SKM-1 treated with dmso at 0.1 percent for 144 hours (cell line): ENCODE results near the gene TGFBR2.

Source experiments
- DNase-seq: peaks from one replicate; lab custom pipeline; 2025; ENCODE audit not compliant: unreplicated experiment; lab: John Stamatoyannopoulos, UW

Gene TGFBR2

DNA sequence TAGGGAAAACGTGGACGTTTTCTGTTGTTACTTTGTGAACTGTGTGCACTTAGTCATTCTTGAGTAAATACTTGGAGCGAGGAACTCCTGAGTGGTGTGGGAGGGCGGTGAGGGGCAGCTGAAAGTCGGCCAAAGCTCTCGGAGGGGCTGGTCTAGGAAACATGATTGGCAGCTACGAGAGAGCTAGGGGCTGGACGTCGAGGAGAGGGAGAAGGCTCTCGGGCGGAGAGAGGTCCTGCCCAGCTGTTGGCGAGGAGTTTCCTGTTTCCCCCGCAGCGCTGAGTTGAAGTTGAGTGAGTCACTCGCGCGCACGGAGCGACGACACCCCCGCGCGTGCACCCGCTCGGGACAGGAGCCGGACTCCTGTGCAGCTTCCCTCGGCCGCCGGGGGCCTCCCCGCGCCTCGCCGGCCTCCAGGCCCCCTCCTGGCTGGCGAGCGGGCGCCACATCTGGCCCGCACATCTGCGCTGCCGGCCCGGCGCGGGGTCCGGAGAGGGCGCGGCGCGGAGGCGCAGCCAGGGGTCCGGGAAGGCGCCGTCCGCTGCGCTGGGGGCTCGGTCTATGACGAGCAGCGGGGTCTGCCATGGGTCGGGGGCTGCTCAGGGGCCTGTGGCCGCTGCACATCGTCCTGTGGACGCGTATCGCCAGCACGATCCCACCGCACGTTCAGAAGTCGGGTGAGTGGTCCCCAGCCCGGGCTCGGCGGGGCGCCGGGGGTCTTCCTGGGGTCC, at the start of gene TGFBR2:
TSS of gene TGFBR2 (plus strand) at position 301 of the 731 bp plus-strand sequence. CDS start at position 584, 283 bp downstream.
- DNase-seq = peak; percentile 93

DNA sequence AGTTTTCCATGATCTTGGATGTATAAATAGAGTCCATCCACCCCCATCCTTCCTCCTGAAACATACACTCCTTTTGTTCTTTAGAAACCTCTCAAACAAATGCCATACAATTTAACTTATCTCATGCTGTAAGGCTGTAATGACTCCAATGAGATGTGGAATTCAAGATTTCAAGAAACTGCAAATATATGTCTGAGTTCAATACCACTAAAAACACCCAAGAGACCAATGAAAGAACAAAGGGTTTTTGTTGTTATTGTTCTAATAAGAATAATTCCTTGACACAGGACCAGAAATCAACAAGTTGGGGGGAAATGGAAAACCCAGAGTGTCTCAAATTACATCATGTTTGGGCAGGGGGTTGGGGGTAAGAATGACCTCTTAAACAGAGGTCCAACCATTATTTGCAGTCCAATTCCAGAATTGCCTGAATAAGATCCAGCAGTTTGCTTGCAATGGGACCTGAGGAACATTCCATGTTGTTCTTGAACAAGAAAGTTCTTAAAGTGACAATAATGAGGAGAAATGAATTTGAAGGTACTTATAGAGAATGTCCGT, 48.6 kb upstream of the TGFBR2 start:
- DNase-seq = no peak

DNA sequence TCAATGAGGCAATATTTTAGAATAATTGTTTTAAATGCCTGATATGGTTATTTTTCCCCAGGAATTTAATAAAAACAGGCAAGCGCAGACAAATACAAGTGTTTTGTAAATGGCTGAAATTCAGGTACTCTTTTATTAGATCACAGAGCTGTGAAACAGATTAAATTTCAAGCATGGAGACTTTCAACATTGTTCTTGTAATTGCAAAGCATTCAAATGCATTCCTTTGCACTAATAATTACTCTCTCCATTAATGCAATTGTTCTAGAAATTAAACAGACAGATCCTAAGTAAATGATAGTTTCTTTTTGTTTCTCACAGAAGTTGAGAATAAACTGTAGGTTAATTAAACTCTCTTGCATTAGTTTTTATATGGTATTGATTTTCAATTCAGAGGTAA, 42.4 kb upstream of the TGFBR2 start:
- DNase-seq = no peak

DNA sequence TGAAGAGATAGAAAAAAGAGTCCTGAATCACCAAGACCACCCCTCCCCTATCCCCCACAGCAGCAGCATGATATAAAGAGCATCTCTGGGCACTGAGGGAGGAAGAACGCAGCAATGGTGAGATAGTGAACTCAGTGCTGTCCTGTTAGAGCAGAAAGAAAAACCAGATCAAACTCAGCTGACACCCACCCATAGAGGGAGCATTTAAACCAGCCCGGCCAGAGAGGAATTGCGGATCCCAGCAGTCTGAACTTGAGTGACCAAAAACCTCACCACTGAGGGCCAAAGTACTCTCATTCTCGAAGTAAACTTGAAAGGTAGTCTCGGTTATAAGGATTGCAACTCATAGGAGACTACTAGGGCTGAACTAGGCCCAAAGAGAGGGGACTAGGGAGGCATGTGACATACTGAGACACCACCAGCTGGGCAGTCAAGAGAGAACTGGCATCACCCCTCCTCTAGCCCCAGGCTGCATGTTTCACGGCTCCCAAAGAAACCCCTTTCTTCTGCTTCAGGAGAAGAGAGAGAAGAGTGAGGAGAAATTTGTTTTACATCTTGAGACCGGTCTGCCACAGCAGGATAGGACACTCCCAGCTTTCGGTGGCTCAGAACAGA, 39.2 kb upstream of the TGFBR2 start:
- no peak for DNase-seq

DNA sequence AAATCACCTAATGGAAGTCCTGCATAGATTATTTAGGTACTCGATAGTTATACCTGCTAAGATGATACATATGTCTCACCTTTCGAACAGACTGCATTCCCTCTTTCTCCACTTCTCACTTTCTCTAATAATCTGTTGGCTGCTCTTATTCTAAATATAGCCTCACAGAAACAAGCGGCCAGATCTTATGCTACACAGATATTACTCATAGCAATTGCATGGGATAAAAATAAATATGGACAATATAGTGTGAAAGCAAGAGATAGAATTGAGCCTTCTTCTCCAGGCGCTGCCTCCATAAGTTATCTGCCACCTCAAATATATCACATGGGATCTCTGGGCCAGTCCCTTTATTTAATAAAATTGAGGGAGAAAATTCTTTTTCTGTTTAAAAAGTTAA, 29.5 kb upstream of the TGFBR2 start:
- DNase-seq = no peak

DNA sequence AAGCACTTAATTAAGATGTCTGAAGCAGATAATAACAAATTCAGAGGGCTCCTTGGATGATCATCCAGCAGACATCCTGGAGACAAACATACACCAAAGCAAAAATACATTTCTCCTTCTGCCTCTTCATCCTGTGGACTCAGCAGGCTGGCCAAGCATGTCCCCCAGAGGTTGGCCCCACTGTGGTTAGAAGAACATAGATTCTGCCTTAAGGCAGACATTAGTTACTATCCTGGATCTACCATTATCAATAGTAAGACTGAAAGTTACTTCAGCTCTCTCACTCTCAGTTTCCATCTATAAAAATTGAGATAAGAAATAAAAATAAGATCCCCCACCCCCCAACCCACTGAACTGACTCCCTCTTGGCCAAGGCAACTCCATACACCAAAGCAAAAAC, 28.6 kb upstream of the TGFBR2 start:
- no peak for DNase-seq

DNA sequence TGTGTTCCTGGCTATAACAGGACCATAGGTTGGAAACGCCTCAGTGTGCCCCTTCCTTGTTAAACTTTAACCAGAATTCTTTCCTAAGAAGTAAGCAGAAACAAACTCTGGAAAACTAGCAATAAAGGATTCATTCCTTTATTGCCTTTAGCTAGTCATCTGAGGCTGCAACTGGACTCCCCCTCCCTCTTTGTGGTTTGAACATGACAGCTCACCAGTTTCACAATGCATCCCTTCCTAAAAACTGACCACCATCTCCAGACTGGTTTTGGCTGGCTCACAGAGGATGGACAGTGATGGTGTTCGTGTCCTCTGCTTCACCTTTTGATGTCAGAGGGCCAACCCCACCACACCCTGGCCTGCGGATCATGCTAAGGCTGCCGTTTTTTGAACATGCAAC, 27.9 kb upstream of the TGFBR2 start:
- DNase-seq = peak; percentile 7

DNA sequence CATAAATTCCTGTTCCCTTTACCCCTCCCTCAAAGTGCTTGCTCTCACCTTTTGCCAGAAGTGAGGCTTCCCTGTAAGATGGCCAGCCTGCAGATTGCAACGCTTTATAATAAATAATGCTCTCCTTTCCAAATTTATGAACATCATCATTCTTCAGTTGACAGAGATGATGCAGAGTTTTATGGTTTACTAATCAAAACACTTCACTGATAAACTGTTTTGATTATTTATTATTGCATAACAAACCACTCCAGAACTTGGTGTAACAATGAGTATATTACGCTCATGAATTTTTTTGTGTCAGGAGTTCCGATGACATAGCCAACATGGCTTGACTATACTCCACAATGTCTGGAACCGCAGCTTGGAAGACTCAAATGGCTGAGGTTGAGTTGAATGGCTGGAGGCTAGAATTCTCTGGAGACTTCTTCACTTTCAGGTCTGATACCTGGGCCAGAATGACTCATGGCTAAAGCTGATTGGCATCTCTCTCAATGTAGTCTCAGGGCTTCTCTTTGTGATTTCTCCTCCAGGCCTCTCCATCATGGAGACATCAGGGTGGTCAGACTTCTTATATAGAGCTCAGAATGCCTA, 27.3 kb upstream of the TGFBR2 start:
- no peak for DNase-seq

DNA sequence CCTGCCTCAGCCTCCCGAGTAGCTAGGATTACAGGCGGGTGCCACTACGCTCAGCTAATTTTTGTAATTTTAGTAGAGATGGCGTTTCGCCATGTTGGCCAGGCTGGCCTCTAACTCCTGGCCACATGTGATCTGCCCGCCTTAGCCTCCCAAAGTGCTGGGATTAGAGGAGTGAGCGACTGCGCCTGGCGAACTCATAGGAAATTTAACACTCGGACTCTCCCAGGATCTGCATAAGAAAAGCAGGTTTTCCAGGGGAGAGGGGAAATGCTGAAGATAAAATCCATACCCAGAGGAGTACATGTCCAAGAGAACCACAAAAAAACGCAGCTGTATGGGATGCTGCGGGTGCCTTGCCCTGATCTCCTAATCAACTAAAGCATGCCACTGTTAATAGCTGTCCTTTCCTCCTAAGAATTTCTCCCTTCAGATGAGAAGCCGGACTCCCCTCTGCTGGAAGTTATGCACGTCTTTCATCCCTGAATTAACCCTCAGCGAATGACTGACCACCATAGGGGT, 25.3 kb upstream of the TGFBR2 start:
- no peak for DNase-seq

DNA sequence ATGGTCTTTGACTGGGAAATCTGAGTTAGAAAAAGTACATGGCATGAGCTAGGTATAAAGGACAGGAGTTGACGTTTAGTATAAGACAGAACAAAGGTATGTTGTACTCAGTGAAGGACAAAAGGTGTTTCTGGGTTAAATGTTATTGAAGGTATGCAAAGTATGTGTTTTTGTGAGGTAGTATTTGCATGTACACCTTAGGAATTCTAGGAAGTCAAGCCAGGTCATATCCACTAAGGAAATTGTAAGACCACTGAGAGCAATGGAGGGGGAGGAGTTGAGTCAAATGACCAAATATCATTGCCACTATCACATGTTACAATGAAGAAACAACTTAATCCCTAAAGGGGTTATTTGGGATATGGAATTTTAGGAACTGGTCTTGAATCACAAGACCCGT, 24.4 kb upstream of the TGFBR2 start:
- no peak for DNase-seq

DNA sequence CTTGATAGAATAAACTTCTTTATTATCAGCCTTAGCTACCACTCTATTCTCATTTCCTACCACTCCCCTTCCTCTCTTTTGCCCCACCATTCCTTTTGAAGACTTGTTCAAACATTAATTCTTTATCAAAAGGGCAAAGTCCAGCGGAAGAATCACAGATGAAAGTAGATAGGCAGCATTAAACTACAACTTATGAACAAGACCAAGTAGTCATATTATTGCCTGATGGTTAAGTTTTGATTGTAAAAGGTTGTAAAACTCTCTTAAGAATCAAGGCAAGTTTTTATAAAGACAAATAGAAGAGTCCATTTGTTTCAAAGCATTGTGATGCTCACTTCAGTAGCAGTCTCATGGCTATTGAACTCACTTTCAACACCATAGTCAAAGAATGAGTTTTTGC, 22.4 kb upstream of the TGFBR2 start:
- DNase-seq = no peak

DNA sequence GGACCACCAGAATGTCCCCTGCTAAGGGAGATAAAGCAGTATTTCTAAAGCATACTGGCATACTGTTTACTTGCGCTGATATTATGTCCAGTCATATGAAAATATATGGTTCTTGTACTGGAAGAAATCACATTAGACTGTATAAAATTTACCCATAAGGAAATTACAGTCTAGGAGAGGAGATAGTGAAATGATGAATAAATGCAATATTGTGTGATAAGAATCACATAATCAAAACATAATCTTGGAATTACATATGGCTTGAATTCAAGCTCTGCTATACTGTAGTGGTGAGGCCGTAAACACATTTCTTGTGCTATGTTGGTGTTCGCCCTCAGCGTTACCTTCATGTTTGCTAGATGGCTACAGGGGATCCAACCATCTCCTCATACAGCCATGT, 20.7 kb upstream of the TGFBR2 start:
- no peak for DNase-seq

DNA sequence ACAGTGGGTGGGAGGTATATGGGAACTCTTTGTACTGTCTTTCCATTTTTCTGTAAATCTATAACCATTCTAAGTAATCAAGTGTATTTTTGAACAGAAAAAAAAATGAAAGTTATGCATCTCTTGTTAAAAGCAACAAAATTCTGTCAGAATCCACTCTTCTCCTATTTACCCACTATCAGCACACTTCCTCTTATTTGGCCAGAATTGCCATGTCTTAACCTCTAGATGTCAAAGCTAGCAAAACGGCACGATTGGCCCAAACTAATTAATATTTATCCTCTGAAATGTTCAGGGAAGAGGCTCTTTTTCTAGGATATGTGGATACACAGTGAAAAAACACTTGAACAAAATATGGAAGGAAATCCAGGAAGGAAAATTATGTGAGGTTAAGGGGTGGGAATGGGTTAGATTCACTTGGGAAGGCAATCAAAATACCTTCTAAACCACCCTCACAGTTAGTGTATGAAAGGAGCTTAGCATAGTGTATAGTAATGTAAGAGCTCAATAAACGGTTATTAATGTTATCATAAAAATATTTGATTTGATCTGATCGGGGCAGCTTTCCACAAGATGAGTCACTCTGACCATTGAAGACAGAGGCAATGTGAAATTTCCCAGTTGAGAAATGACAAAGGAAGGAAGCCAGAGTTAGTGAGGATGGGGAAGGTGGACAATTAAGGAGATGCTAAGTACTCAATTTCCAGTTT, 20.1 kb upstream of the TGFBR2 start:
- no peak for DNase-seq

DNA sequence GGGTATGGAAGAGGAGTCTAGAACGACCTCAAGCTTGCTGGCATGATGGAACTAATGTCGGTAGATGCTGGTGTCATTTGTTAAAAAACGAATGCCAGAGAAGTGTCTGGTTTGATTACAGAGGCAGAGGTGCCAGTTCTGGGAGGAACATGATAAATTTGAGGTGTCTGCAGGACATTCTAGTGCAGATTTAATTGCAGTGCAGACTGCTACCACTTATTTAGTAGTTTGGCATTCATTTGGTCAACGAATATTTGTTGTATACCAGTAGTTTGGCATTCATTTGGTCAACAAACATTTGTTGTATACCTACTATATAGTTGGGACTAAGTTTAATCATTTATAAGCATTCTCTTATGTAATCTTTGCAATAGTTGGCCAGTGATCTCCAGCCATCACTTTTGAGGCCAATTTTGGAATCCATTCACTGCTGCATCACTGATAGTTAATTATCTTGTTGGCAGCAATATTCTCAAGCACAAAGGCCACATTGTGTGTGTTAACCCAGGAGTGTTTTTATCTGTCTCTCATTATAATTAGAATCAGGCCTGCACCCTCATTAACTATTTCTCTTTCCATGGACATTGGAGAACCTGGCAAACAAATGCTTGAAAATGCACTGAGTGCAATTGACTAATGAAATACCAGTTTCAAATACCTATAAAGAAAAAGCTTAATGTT, 19.5 kb upstream of the TGFBR2 start:
- no peak for DNase-seq

DNA sequence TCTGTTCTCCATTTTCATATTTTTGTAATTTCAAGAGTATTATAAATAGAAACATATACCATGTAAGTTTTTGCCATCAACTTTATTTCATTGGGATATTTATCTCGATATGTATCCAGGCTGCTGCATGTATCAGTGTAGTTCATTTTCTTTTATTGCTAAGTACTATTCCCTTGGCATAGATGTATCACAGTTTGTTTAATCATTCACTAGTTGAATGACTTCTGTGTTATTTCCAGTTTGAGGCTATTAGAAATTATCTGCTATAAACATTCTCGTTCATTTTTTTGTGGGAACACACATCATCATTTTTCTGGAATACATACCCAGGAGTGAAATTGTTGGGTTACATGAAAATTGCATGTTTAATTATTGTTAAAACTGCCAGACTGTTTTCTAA, 18.5 kb upstream of the TGFBR2 start:
- DNase-seq = no peak

DNA sequence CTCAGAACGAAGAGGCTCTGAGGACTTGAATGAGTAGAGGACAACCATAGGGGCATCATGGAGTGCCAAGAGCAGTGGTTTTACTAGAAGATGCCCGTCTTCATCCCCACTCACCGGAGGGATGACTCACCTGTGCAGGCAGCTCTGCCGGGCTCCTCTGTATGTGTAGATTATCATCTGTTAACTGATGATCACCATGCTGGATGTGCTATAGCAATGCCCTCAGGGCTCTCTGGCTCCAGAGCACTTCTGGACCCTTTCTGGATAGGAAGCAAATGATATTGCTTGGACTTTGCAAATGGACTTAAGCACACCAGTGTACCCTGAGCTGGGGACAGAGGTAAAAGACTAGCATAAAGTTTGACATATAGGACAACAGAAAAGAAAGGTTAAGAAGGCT, 10.2 kb upstream of the TGFBR2 start:
- DNase-seq = no peak

DNA sequence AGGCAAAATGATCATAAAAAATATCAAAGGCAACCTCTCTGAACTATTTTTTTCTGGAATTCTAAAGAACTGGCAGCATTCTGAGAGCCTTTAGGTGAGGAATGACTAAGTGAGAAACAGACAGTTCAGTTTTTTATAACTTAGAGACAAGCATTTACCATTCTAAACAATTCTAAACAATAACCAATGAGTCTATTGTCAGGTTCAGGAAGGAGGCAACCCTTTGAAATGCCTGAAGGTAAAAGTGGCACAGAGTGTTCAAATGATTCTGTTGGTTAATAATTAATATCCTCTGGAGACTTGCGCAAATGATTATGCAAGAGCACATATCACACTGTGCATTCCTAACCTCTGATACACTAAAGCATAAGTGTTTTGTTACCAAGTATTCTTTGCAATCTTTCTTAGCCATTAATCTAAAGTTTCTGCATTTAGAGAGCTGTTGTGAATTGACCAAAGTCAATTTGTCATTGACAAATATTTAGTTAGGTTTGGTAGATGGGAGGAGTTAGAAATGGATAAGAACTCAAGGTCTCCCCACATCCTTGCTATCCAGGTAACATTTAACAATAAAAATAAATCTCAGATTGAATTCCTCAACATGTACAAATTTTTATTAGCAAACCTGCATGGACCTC, 9.2 kb upstream of the TGFBR2 start:
- no peak for DNase-seq

DNA sequence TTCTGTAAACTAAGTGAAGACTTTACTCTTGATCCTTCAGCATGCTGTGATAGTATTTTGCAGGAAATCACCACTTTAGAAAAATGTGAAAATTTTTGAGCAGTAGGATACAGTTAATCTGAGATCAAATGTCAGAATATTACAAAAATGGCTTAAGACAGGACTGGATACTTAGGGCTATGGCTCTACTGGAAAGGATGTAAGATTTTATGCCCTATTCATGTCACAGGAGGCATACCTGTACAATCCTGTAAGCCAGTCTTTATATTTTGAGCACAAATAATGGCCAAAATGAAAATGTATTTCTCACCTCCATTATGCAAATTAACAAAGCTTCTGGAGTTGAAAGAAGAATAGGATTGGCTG, 8.6 kb upstream of the TGFBR2 start:
- DNase-seq = no peak

DNA sequence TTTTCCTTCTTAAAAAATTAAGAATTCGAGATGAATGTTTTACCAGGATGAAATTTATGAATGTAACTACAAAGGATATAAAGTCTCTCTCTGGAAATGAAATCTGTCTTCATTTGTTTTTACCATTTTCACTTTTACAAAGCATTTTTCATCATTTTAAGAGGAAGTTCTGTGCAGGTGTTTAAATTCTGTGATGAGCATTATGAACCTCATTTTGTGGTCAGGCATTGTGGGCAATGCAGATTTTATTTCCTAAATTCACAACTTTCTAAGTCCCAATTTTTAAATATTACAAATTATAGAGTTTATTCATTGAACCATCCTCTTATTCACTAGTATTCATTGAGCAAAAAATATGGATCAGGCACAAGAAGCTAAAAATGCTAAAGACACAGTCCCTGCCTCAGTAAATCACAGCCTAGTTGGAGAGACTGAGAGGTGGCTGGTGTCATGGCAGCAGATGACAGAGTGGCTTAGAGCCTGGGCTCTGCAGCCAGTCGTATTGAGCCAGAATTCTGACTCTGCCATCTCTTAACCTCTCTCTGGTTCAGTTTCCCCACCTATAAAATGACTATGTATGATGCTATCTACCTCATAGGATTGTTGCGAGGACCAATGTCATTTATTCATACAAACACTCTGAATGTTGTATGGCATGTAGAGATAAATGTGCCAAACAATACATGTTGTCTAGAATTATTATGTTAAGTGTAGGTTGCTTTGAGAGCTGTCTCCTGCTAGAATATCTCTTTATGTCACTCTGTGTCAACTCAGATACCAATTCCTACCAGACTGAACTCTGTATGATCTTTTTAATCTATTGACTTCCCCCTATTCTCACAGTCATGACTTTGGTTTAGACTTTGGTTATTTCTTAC, 7.5 kb upstream of the TGFBR2 start:
- no peak for DNase-seq
